ENCODE results near the gene SMIM9.

The SMIM9 gene

DNA sequence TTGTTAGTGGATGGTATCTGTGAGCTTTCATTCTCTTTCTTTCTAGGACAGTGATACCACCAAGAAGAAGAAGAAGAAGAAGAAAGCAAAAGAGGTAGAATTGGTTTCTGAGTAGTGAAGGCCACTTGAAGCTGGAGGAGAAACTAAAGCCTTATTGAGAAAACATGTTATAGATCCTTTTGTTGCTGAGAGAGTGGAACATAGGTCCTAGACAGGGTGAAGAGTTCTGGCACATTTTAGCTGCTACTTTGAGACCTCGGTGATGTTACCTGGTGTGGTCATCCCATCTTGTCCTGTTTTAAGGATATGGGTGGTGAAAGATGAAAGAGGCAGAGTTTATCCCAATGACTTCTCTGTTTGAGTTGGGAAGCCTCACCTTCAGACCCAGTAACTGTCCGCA lies 57.7 kb downstream of the SMIM9 start:
- no peak overlapping the region for H3K23ac ChIP-seq (ENCODE audit: low read length)
- H3K18ac ChIP-seq (ENCODE audit: low read length), result no peak overlapping the region
- no peak for DNase-seq
- no peaks in the 10 kb centered on the region for H3K4me1 ChIP-seq (ENCODE audit: control insufficient read depth in 1 of 2, insufficient read depth in 2 of 2, low read length in 2 of 2)
- H4K12ac ChIP-seq (ENCODE audit: low read depth, low read length), result no peak overlapping the region
- no peaks in the 10 kb centered on the region for H3K9me3 ChIP-seq (ENCODE audit: insufficient read depth, low read depth, low read length)
- no peak overlapping the region for H4K91ac ChIP-seq (ENCODE audit: low read depth, low read length)
- H3K36me3 ChIP-seq (ENCODE audit: control insufficient read depth in 1 of 2, insufficient read depth in 2 of 2, low read length in 2 of 2), result peaks cover 36 to 47% of the 10 kb centered on the region in 2 experiments
- no peak overlapping the region for H3K4ac ChIP-seq (ENCODE audit: low read depth, low read length)
- H4K8ac ChIP-seq (ENCODE audit: low read depth, low read length), result no peak overlapping the region
- H3K27ac ChIP-seq (ENCODE audit: low read depth, low read length), result no peak overlapping the region
- H3K4me2 ChIP-seq (ENCODE audit: low read length), result no peak overlapping the region
- no peak overlapping the region for H3K14ac ChIP-seq (ENCODE audit: low read length)
- H2BK120ac ChIP-seq (ENCODE audit: insufficient read depth, low read length, poor library complexity), result no peak overlapping the region
- no peaks in the 10 kb centered on the region for H3K79me1 ChIP-seq (ENCODE audit: low read length)
- no peaks in the 10 kb centered on the region for H3K79me2 ChIP-seq (ENCODE audit: control insufficient read depth, insufficient read depth, low read length, poor library complexity)
- H3K9ac ChIP-seq (ENCODE audit: low read length), result no peak overlapping the region
- no peak overlapping the region for H2AK5ac ChIP-seq (ENCODE audit: low read length)
- no peak overlapping the region for H3K4me3 ChIP-seq (ENCODE audit: low read depth, low read length)
- no peaks in the 10 kb centered on the region for H3K27me3 ChIP-seq (ENCODE audit: insufficient read depth, low read length)
- H2AFZ ChIP-seq (ENCODE audit: insufficient read depth, low read length, poor library complexity), result no peak overlapping the region
- no CpG with 5 or more reads among the region's 2 CpGs for WGBS (ENCODE audit: extremely low coverage, insufficient coverage, insufficient read length)
- H2BK5ac ChIP-seq (ENCODE audit: low read depth, low read length, poor library complexity), result no peak overlapping the region
- H2BK12ac ChIP-seq (ENCODE audit: low read length), result no peak overlapping the region

DNA sequence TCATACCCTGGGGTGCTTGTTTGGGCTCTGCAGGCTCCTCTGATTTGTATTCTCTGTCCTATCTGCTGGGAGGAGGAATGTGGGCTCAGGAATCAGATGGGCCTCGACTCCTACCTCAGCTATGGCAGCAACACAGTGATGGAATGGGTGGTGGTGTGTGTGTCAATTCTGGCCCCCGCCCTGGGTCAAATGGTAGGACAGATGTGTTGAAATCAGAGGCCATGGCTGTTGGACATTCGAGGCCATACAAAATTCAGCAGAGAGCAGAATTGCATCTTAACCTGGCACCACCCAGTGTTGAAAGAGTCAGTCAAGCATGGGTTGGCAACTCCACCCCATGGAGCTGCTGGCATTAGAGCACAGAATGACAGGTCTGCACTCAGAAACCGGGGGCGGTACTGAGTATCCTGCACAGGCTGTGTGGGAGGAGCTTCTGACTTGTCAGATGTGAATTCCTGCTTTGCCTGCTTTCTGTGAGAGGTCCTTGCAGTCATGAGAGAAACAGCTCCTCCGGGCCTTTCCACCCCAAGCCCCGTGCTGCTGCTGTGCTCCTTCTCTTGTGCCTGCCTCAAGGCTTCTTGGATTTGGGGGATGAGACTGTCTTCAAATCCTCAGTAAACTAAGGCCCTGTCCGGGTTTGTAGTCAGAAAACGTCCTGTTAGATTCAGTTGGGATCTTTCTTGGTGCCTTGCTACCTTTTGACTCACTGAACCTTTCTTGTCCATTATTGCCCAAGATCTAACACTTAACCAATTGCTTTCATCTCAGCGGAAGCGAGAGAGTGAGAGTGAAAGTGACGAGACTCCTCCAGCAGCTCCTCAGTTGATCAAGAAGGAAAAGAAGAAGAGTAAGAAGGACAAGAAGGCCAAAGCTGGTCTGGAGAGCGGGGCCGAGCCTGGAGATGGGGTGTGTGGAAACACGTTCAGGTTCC lies 58.8 kb downstream of the SMIM9 start:
- Histone ChIP-seq H4K8ac (ENCODE audit: low read depth, low read length) (no peak overlapping the region), H3K23ac (ENCODE audit: low read length) (no peak overlapping the region), H3K27me3 (ENCODE audit: insufficient read depth, low read length) (no peaks in the 10 kb centered on the region), H3K27ac (ENCODE audit: low read depth, low read length) (no peak overlapping the region), H3K4ac (ENCODE audit: low read depth, low read length) (no peak overlapping the region), H3K14ac (ENCODE audit: low read length) (no peak overlapping the region), H2AK5ac (ENCODE audit: low read length) (no peak overlapping the region), H3K79me2 (ENCODE audit: control insufficient read depth, insufficient read depth, low read length, poor library complexity) (no peaks in the 10 kb centered on the region), H4K12ac (ENCODE audit: low read depth, low read length) (no peak overlapping the region), H3K9me3 (ENCODE audit: insufficient read depth, low read depth, low read length) (no peaks in the 10 kb centered on the region), H4K91ac (ENCODE audit: low read depth, low read length) (no peak overlapping the region), H3K79me1 (ENCODE audit: low read length) (no peaks in the 10 kb centered on the region), H3K4me2 (ENCODE audit: low read length) (no peak overlapping the region), H2AFZ (ENCODE audit: insufficient read depth, low read length, poor library complexity) (no peak overlapping the region), H3K4me3 (ENCODE audit: low read depth, low read length) (no peak overlapping the region), H3K36me3 (ENCODE audit: control insufficient read depth in 1 of 2, insufficient read depth in 2 of 2, low read length in 2 of 2) (peaks cover 33 to 48% of the 10 kb centered on the region in 2 experiments), H3K9ac (ENCODE audit: low read length) (no peak overlapping the region), H3K4me1 (ENCODE audit: control insufficient read depth in 1 of 2, insufficient read depth in 2 of 2, low read length in 2 of 2) (no peaks in the 10 kb centered on the region), H2BK12ac (ENCODE audit: low read length) (no peak overlapping the region), H2BK120ac (ENCODE audit: insufficient read depth, low read length, poor library complexity) (no peak overlapping the region), H3K18ac (ENCODE audit: low read length) (no peak overlapping the region), H2BK5ac (ENCODE audit: low read depth, low read length, poor library complexity) (no peak overlapping the region)
- no peak for DNase-seq
- no CpG with 5 or more reads among the region's 15 CpGs for WGBS (ENCODE audit: extremely low coverage, insufficient coverage, insufficient read length)

DNA sequence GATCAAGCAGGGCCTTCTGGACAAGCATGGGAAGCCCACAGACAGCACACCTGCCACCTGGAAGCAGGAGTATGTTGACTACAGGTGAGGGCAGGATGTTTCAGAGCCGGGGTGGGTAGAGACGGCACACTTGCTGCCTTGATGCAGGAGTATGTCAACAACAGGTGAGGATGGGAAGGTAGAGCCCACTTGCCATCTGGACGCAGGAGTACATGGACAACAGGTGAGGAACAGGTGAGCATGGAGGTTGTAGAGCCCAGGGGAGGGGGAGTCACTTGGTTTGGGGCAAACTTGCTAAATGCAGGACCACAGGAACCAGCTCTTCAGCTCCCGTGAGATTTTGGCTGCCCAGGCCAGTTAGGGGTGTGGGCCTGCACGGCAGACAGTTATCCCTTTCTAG lies 59.8 kb downstream of the SMIM9 start:
- Histone ChIP-seq H2AFZ (ENCODE audit: insufficient read depth, low read length, poor library complexity) (no peak overlapping the region), H3K27ac (ENCODE audit: low read depth, low read length) (no peak overlapping the region), H3K4ac (ENCODE audit: low read depth, low read length) (no peak overlapping the region), H3K9me3 (ENCODE audit: insufficient read depth, low read depth, low read length) (no peaks in the 10 kb centered on the region), H4K91ac (ENCODE audit: low read depth, low read length) (no peak overlapping the region), H4K8ac (ENCODE audit: low read depth, low read length) (no peak overlapping the region), H3K4me2 (ENCODE audit: low read length) (no peak overlapping the region), H3K79me2 (ENCODE audit: control insufficient read depth, insufficient read depth, low read length, poor library complexity) (no peaks in the 10 kb centered on the region), H3K4me1 (ENCODE audit: control insufficient read depth in 1 of 2, insufficient read depth in 2 of 2, low read length in 2 of 2) (no peaks in the 10 kb centered on the region), H3K23ac (ENCODE audit: low read length) (no peak overlapping the region), H3K18ac (ENCODE audit: low read length) (no peak overlapping the region), H2AK5ac (ENCODE audit: low read length) (no peak overlapping the region), H3K36me3 (ENCODE audit: control insufficient read depth in 1 of 2, insufficient read depth in 2 of 2, low read length in 2 of 2) (peaks cover 35 to 52% of the 10 kb centered on the region in 2 experiments), H4K12ac (ENCODE audit: low read depth, low read length) (no peak overlapping the region), H2BK5ac (ENCODE audit: low read depth, low read length, poor library complexity) (no peak overlapping the region), H2BK12ac (ENCODE audit: low read length) (no peak overlapping the region), H3K9ac (ENCODE audit: low read length) (no peak overlapping the region), H3K27me3 (ENCODE audit: insufficient read depth, low read length) (no peaks in the 10 kb centered on the region), H3K4me3 (ENCODE audit: low read depth, low read length) (no peak overlapping the region), H2BK120ac (ENCODE audit: insufficient read depth, low read length, poor library complexity) (no peak overlapping the region), H3K14ac (ENCODE audit: low read length) (no peak overlapping the region), H3K79me1 (ENCODE audit: low read length) (no peaks in the 10 kb centered on the region)
- DNase-seq, result no peak
- no CpG with 5 or more reads among the region's 5 CpGs for WGBS (ENCODE audit: extremely low coverage, insufficient coverage, insufficient read length)
